22Rv1 (cell line): Measurements from ENCODE around the gene MAVS.

Source experiments
- ZFX ChIP-seq: fragments of 450-650 bp; IDR thresholded peaks from 2 replicates; pipeline ENCODE4 v1.6.1; 2017; ENCODE audit warnings: antibody characterized with exemption, borderline replicate concordance
- TF ChIP-seq, protein P1 (sequence below): fragments of 450-650 bp; IDR thresholded peaks from 2 replicates; pipeline ENCODE4 v1.5.1; 2017; ENCODE audit warnings: mild to moderate bottlenecking

DNA sequence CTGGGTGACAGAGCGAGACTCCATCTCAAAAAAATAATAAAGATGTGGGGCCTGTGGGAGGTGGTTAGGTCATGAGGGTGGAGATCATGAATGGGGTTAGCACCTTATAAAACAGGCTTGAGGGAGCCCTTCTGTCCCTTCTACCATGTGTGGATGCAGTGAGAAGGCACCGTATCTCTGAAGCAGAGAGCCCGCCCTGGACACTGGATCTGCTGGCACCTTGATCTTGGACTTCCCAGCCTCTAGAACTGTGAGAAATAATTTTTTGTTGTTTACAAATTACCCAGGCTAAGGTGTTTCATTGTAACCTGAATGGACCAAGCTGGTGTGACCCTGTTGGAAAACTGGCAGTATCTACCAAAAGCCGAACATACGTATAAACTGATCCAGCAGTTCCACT, 26.9 kb downstream of the MAVS start:
- TF ChIP-seq, protein P1, sequence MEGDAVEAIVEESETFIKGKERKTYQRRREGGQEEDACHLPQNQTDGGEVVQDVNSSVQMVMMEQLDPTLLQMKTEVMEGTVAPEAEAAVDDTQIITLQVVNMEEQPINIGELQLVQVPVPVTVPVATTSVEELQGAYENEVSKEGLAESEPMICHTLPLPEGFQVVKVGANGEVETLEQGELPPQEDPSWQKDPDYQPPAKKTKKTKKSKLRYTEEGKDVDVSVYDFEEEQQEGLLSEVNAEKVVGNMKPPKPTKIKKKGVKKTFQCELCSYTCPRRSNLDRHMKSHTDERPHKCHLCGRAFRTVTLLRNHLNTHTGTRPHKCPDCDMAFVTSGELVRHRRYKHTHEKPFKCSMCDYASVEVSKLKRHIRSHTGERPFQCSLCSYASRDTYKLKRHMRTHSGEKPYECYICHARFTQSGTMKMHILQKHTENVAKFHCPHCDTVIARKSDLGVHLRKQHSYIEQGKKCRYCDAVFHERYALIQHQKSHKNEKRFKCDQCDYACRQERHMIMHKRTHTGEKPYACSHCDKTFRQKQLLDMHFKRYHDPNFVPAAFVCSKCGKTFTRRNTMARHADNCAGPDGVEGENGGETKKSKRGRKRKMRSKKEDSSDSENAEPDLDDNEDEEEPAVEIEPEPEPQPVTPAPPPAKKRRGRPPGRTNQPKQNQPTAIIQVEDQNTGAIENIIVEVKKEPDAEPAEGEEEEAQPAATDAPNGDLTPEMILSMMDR = no peak
- TF ChIP-seq ZFX = no peak
